Daoy (cell line): Measurements from ENCODE around the gene KEL. TPM values are rescaled to one million over a fixed set of nuclear protein-coding genes. Genes with fewer than 3 reads are reported as not detected.

Experiments used
- DNase-seq: peaks from one replicate; pipeline ENCODE4 v3.0.0-alpha.2; 2015; ENCODE audit warnings: low read depth
- total RNA-seq: library from RNA; depleted of rRNA; stranded (reverse); fragments of >200 nt; shearing (Covaris generic); gene quantifications from 2 replicates; pipeline ENCODE4 v1.2.3, GENCODE V29; 2014; rRNA removed

KEL gene
- total RNA-seq, 1 experiment from 2014 or later, result not detected

DNA sequence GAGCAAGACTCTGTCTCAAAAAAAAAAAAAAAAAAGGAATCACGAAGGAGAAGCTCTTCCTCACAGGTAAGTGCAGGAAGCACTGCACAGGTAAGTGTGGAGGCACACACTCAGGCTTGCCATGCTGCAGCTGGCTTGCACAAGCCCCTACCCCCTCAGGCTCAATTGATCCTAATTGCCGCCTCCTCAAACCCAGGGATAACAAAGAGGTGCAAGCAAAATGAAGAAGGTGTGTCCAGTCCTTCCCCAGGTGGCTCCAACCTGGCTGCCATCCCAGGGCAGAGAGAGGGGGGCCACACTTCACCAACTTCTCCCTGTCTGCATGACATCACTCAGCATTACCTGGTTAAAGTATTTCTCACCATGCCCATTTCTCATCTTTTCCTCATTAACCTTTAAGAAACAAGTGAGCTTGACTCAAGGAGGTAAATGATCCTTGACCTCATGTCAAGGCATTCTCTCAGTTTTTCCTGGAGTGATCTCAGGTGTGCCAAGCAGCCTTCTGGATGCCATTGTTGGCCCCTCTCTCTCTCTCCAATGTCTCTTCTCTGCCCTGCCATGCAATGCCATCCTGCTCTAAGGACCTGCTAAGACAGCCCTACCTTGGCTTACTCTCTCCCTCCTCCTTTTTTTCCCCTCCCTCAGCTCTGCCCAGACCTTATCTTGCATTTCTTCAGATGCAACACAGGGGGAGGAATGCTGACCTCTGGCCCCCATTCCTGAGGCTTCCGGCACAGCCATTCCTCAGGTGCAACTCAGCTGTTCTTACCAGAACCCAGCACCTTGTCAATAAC lies 63.6 kb downstream of the KEL start:
- no peak for DNase-seq

DNA sequence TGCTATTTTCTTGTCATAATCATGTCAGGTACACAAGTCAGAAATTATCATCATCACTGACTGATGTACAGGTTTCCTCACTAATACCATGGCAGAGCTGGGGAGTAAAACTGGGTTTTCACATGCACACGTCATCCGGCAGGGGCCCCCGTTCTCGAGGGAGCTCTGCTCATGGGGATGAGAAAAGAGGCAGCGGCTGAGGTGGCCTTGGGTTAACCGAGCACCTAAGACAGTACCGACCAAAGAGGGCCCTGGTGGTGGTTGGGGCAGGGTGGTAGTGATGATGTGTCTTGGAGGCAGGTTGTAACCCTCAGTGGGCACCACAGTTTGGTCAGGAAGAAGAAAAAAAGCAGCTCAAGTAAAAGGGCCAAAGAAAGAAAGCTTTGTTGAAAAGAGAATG lies 64.5 kb downstream of the KEL start:
- no peak for DNase-seq

DNA sequence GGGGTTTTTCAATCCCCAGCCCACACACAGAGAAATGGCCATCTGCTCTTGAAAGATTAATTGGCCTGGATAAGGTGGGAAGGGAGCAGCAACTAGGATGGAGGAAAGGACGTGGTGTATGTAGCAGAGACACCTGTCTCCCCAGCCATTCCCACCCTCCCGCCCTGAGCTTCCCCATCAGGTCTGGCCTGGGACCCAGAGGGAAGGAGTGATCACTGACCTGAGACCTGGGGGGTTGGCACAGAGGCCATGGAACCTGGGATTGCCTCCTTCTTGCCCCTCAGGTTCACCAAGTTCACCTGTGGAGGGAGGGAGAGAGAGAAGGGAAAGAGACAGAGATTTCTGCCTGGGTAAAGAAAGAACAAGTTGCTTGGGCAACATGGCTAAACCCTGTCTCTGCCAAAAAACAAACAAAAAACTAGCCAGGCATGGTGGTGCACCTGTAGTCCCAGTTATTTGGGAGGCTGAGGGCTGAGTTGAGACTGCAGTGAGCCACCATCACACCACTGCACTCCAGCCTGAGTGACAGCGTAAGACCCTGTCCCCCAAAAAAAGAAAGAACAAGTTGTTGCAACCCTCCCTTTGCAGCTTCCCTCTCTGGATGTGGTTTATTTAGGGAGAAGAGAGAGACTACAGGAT lies 65.3 kb downstream of the KEL start:
- DNase-seq, result no peak

DNA sequence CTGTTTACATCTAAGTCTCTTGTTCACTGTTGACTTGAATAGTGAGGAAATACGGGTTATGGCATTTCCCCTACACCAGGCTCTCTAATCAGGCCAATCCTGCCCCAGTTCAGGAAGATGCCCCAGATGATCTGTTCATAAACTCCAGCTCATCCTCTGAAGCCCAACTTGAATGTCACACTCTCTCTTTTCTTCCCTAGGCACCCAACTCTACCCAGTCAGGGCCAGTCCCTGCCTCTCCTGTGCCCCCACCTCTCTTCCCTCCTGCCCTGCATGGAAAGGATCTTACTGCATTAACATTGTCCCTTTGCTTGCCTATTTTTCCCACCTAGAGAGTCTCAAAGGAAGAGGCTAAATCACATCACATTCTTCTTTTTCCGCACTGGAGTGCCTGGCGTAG lies 66.0 kb downstream of the KEL start:
- DNase-seq, result no peak

DNA sequence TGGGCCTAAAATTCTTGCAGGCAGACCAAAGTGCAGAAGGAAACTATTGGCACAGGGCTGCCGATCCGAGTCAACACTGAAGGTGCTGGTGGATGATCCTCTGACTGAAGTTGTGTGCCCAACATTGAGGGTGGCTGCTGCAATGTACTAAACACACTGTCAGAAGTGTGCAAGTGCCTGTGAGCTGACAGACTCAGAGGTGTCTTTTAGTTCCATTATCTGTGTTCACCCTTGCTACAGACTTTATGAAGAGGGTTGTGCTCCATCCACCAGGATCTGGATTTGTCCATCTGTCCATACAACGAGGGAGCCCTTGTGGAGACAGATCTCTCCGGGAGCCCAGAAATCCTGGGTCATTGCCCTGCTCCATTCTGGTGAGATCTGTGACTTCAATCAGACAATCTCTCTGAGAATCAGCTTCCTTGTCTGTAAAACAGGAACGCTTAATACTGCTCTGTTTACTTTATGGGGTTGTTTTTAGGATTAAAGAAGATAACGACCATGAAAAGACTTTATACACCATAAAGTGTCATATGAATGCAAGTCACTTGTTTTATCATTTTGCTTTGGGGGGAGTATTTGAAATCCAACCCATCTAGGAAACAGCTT lies 67.1 kb downstream of the KEL start:
- DNase-seq, result no peak

DNA sequence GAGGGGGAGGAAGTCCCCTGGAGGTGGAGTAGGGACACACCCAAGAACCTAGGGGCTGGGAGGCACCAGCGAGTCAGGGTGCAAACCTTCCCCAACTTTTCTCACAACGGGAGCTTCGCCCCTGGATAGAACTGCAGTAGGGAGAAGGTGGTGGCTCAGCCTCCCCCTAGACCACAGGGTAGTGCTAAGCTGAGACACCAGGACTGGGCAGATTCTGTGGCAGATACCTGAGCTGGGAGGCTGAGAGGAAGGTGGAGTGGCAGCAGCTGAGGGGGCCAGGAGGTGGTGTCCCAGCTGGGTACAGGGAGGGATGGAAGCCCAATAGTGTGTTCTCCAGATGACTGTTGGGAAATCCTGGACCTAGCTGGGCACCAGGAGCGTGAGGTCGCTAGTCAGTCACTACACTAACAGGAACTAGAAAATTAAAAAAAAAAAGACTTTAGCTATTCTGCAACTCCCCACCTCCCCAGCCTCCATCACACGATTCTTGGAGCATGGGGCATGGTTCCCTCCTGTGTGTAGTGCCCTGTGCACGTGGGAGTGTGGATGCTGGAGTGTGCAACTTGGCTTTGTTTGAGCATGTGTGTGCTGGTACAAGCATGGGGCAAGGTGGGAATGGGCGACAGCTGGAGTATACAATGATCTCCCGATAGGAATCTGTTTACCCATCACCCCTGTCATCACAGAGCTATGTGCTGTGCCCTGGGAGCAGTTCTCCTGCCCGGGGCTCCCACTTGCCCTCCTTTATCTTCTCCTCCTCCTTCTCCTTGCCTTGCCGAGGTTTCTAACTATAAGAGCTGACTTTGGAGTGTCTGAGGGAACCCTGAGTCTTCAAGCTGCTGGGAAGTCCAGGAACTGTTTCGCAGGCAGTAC lies 67.8 kb downstream of the KEL start:
- no peak for DNase-seq

DNA sequence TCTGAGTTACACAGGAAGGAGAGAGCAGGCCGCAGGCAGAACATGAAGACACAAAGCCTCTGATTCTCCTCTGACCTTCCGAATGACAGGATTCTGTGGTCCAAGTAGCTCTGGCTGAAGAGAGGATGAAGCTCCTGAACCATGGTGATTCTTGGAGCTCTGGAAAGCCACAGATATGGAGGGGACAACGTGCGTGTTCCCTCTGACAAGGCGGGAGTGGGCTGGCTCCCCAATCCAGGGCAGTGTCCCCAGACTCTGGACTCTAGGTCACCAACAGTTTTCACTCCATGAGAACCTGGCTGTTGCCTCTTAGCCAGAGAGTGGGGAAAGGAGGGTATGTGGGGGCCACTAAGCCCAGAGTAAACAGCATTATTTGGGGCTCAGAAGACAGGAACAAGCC lies 69.2 kb downstream of the KEL start:
- no peak for DNase-seq

DNA sequence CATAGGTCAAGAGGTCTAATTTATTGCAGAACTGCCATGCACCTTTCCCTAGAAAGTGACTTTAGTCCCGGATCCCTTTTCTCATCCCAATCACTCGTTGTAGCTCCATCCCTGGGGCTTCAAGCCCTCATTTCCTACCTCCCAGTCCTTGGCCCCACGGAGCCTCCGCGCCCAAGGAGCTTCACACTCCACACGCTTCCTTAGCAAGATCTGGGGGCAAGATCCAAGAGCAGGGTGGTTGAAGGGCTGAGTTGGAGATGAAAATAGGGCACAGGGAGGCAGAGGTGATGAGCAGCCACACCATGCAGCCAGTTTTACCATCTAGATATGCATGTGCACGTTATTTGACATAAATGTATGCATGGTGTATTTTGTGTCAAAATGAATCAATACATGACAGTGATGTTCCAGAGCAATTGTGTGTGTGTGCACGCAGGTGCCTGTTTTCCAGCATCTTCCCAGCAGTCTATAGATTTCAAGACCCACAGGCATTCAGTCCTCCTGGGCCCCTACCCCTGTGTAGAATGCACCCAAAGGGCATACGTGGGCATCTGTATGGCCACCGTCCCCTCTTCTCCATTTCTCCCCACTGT lies 70.6 kb downstream of the KEL start:
- DNase-seq, result no peak

Other genes with a start within 250 kb of the KEL start
- gene PRSS1, start 212.9 kb downstream of the KEL start, total RNA-seq, result not detected in 2 replicates
- gene PRSS2, start 191.4 kb downstream of the KEL start, total RNA-seq, result not detected in 2 replicates
- gene EPHB6, start 107.3 kb downstream of the KEL start, total RNA-seq, result 12.9 and 20.4 TPM in 2 replicates
- gene TRPV6, start 76.6 kb downstream of the KEL start, total RNA-seq, result not detected in 2 replicates
- 0.06 TPM in 1 of 2 replicates, not detected in the other for gene TRPV5, start 28.6 kb downstream of the KEL start, total RNA-seq
- not detected in 2 replicates for gene LLCFC1, start 22.9 kb downstream of the KEL start, total RNA-seq
- not detected in 2 replicates for gene OR9A2, start 64.8 kb upstream of the KEL start, total RNA-seq
- gene OR6V1, start 90.0 kb upstream of the KEL start, total RNA-seq, result not detected in 2 replicates
- not detected in 2 replicates for gene PIP, start 169.7 kb upstream of the KEL start, total RNA-seq
- gene TAS2R39, start 221.1 kb upstream of the KEL start, total RNA-seq, result not detected in 2 replicates